Body of pancreas (tissue), 4 donors: Measurements from ENCODE around the gene C3orf70.

ENCODE experiments used
- CTCF ChIP-seq, 7 experiments: fragments of 450-650 bp in 4 of 7; fragments of 200-600 bp in 3 of 7; sonication (generic) in 3 of 7; IDR thresholded peaks; one replicate each; pipeline ENCODE4 v1.5.1; 2016 to 2019; ENCODE audit warnings: antibody characterized with exemption in 7 of 7
- POLR2A ChIP-seq, 3 donors: fragments of 450-650 bp; IDR thresholded peaks; one replicate each; pipeline ENCODE4 v1.6.1; 2016; ENCODE audit warnings: antibody characterized with exemption in 3 of 3, mild to moderate bottlenecking in 2 of 3

- TF ChIP-seq CTCF (IDR thresholded peaks at IDR 0.05) (no peak), POLR2A (IDR thresholded peaks at IDR 0.05) (no peak)
Observed at GRCh38 chr3:185164428-185165217, 11.8 kb upstream of the C3orf70 start.
